ENCODE measurements around the gene LY9.
"Not testable (repeated sequence)": the region's sequence is repeated elsewhere in the genome, so short reads cannot be mapped to it uniquely, and the experiment has no call there.

Gene LY9

DNA sequence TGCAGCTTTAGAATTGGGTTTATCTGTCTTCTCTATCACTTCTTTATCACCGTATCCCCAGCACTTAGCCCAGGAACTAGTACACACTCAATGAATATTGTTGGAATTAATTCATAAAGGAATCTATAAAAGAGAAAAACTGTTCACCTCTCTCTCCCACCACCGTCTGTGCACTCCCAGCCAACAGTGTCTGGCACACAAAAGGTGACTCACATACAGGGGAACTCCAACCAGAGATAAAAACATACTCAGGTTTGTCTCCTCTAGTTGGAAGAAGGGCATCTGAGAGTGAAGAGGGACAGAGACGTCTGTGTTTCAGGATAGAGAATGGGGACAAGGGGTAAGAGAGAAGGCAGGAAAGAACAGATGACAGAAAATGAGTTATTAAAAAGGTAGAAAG is 79.0 kb downstream of the LY9 start:
- no peak for DNase-seq

DNA sequence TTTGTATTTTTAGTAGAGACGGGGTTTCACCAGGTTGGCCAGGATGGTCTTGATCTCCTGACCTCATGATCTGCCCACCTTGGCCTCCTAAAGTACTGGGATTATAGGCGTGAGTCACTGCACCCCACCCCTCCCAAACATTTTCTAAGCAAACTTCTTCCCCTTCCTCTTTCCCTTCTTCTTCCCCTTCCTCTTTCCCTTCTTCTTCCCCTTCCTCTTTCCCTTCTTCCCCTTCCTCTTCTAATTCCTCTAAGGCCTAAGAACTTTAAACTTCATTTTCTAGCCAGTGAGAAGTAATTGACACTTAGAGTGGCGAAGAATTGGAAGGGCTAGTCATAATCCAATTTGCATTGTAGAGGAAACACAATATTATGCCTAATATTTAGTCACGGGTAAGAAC is 79.6 kb downstream of the LY9 start:
- DNase-seq: not testable (repeated sequence)

DNA sequence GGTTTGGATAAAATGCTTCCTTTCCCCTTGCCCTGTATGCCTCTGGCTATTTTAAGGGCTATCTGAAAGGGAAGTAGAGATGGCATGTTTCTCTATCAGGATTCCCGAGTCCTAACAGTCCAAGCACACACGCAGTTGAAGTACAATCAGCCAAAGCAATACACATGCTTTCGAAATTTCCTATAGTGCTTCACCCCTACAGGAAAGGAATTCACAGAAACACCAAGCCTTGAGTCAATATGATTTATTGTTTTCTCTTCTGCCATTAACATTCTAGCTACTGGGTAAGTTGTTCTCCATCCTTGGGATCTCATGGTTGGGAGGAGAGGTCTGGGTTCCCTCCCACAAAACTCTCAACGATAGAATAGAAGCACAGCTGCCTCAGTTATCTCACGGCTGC is 80.3 kb downstream of the LY9 start:
- DNase-seq: no peak

DNA sequence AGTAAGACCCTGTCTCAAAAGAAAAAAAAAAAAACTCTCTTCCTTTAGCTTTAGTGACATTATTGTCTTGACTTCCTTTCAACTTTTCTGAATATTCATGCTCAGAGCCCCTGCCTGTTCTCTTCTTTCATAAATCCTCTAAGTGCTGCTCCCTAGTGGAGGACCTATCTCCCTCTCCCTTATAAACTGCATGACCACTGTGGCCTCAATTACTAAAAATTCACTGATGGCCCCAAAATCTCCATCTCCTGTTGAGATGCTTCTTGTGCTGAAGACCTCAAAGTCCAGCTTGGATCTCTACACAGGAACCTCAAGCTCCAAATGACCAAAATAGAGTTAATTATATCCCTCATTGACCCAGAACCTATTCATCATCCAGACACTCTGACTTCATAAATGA is 81.2 kb downstream of the LY9 start:
- DNase-seq: no peak
